Stimulated activated CD8-positive, alpha-beta memory T cell treated with anti-CD3 and anti-CD28 coated beads, Interleukin-12 subunit alpha, Interleukin-12 subunit beta, amount 100 ng/mL, for 24 hours (primary cell): Measurements from ENCODE around the gene CHGA.

ENCODE experiments used
- DNase-seq: peaks from one replicate; pipeline ENCODE4 v3.0.0-alpha.2; 2020; ENCODE audit errors: extremely low read depth

CHGA gene

GRCh38 chr14:92922883-92923743 lies at the start of gene CHGA:
CHGA (plus strand) TSS chr14:92923150; CDS start chr14:92923360, 210 bp downstream.
- DNase-seq = no peak

GRCh38 chr14:92874962-92875661 lies 47.8 kb upstream of the CHGA start:
- no peak for DNase-seq

- DNase-seq = no peak
Observed at GRCh38 chr14:92877757-92878431, 45.1 kb upstream of the CHGA start.

GRCh38 chr14:92880351-92880750 lies 42.6 kb upstream of the CHGA start:
- no peak for DNase-seq

- DNase-seq = no peak
Observed at GRCh38 chr14:92880851-92881250, 42.1 kb upstream of the CHGA start.

GRCh38 chr14:92883066-92883465 lies 39.9 kb upstream of the CHGA start:
- DNase-seq = no peak

- DNase-seq = no peak
Observed at GRCh38 chr14:92884410-92884809, 38.5 kb upstream of the CHGA start.

- no peak for DNase-seq
Observed at GRCh38 chr14:92885279-92886061, 37.5 kb upstream of the CHGA start.

- DNase-seq = no peak
Observed at GRCh38 chr14:92886337-92886736, 36.6 kb upstream of the CHGA start.

GRCh38 chr14:92887157-92887556 lies 35.8 kb upstream of the CHGA start:
- no peak for DNase-seq

- DNase-seq = no peak
Observed at GRCh38 chr14:92888896-92889295, 34.1 kb upstream of the CHGA start.

GRCh38 chr14:92890830-92891588 lies 31.9 kb upstream of the CHGA start:
- no peak for DNase-seq

- no peak for DNase-seq
Observed at GRCh38 chr14:92892589-92892988, 30.4 kb upstream of the CHGA start.

- DNase-seq = no peak
Observed at GRCh38 chr14:92895352-92895878, 27.5 kb upstream of the CHGA start.

GRCh38 chr14:92897922-92898565 lies 24.9 kb upstream of the CHGA start:
- no peak for DNase-seq

GRCh38 chr14:92898566-92899131 lies 24.3 kb upstream of the CHGA start:
- DNase-seq = no peak

- DNase-seq = no peak
Observed at GRCh38 chr14:92900660-92901059, 22.3 kb upstream of the CHGA start.

- DNase-seq = no peak
Observed at GRCh38 chr14:92902191-92902590, 20.8 kb upstream of the CHGA start.

- DNase-seq = no peak
Observed at GRCh38 chr14:92902726-92903125, 20.2 kb upstream of the CHGA start.

- no peak for DNase-seq
Observed at GRCh38 chr14:92903359-92903758, 19.6 kb upstream of the CHGA start.
